Upper lobe of right lung (tissue), 1 donor: ENCODE data around the gene SHB. TPM values are rescaled to one million over a fixed set of nuclear protein-coding genes. Genes with fewer than 3 reads are reported as not detected.
A peak's percentile ranks its signal among the peaks of the same experiment; 100 is the strongest.

Experiments
- ATAC-seq: fragments of 200-7000 bp; cut with Tn5 transposase; one replicate; pipeline ENCODE4 v1.9.1; 2020; ENCODE audit warnings: mild to moderate bottlenecking, moderate library complexity
- DNase-seq: peaks from one replicate; pipeline ENCODE4 v3.0.0-alpha.2; 2020
- H3K27ac ChIP-seq: fragments of 200-600 bp; one replicate; pipeline ENCODE4 v1.8.0; 2022
- H3K27me3 ChIP-seq: fragments of 200-600 bp; one replicate; pipeline ENCODE4 v1.8.0; 2022; ENCODE audit warnings: mild to moderate bottlenecking
- H3K36me3 ChIP-seq: fragments of 200-600 bp; one replicate; pipeline ENCODE4 v1.8.0; 2022
- H3K4me1 ChIP-seq: fragments of 200-600 bp; one replicate; pipeline ENCODE4 v1.8.0; 2022
- H3K4me3 ChIP-seq: fragments of 200-600 bp; one replicate; pipeline ENCODE4 v1.8.0; 2022; ENCODE audit warnings: mild to moderate bottlenecking
- H3K9me3 ChIP-seq: fragments of 200-600 bp; one replicate; pipeline ENCODE4 v1.8.0; 2022
- intact Hi-C: fragments of 100-400 bp; cut with DNase I; formaldehyde crosslinking; loops from one replicate; pipeline ENCODE4 v1.11.0; 2022
- total RNA-seq: library from RNA; stranded (reverse); fragmentation: NEBNext Ultra II Directional; extraction: Animal tissue kit (Norgen Biotek cat#: 25700); gene quantifications from one replicate; pipeline ENCODE4 v1.2.1, GENCODE V29; 2021
- TF ChIP-seq, protein P1 (sequence below): fragments of 200-600 bp; IDR thresholded peaks from one replicate; pipeline ENCODE4 v1.8.0; 2022; ENCODE audit warnings: antibody characterized with exemption
- donor health status: DM: no; HTN: yes; CAD: no; lungs with severe emphysema.

SHB gene
- total RNA-seq, 1 donor from 2014 or later: 33.4 TPM

GRCh38 chr9:38009990-38010389 lies 59.0 kb downstream of the SHB start:
- Histone ChIP-seq H3K27ac (no peak overlapping the region), H3K36me3 (peaks cover 6% of the 10 kb centered on the region), H3K4me3 (no peak overlapping the region), H3K4me1 (peaks cover 47% of the 10 kb centered on the region), H3K9me3 (no peaks in the 10 kb centered on the region), H3K27me3 (no peaks in the 10 kb centered on the region)
- TF ChIP-seq, protein P1, sequence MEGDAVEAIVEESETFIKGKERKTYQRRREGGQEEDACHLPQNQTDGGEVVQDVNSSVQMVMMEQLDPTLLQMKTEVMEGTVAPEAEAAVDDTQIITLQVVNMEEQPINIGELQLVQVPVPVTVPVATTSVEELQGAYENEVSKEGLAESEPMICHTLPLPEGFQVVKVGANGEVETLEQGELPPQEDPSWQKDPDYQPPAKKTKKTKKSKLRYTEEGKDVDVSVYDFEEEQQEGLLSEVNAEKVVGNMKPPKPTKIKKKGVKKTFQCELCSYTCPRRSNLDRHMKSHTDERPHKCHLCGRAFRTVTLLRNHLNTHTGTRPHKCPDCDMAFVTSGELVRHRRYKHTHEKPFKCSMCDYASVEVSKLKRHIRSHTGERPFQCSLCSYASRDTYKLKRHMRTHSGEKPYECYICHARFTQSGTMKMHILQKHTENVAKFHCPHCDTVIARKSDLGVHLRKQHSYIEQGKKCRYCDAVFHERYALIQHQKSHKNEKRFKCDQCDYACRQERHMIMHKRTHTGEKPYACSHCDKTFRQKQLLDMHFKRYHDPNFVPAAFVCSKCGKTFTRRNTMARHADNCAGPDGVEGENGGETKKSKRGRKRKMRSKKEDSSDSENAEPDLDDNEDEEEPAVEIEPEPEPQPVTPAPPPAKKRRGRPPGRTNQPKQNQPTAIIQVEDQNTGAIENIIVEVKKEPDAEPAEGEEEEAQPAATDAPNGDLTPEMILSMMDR: no peak
- intact Hi-C loops: no loop called here
- DNase-seq (no peak), ATAC-seq (no peak)

DNA sequence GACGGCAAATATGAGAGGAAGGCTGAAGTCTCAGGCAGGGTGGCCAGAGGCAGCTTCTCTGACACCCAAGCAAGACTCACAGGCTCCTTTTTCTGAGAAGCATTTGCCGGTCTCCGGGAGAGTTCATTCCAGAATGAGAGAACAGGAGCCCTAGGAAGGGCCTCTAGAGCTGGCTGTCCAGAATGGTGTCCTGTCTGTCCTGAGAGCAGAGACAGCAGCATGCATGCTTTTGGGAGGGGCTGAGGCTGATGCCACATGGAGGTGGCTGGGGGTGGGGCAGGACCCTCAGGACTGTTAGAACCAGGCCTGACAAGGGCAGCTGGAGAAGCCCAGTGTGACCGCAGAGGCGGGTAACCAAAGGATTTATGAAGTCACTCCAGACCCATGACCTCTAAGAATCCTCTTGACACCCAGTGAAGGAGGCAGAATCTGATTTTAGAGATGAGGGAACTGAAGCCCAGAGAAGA lies 60.0 kb downstream of the SHB start:
- ATAC-seq (no peak), DNase-seq (no peak)
- intact Hi-C loops: no loop called here
- Histone ChIP-seq H3K27me3 (no peaks in the 10 kb centered on the region), H3K36me3 (no peaks in the 10 kb centered on the region), H3K27ac (peak overlapping the region; percentile 72), H3K9me3 (no peaks in the 10 kb centered on the region), H3K4me3 (no peak overlapping the region), H3K4me1 (peaks cover 52% of the 10 kb centered on the region)
- TF ChIP-seq, protein P1: no peak

DNA sequence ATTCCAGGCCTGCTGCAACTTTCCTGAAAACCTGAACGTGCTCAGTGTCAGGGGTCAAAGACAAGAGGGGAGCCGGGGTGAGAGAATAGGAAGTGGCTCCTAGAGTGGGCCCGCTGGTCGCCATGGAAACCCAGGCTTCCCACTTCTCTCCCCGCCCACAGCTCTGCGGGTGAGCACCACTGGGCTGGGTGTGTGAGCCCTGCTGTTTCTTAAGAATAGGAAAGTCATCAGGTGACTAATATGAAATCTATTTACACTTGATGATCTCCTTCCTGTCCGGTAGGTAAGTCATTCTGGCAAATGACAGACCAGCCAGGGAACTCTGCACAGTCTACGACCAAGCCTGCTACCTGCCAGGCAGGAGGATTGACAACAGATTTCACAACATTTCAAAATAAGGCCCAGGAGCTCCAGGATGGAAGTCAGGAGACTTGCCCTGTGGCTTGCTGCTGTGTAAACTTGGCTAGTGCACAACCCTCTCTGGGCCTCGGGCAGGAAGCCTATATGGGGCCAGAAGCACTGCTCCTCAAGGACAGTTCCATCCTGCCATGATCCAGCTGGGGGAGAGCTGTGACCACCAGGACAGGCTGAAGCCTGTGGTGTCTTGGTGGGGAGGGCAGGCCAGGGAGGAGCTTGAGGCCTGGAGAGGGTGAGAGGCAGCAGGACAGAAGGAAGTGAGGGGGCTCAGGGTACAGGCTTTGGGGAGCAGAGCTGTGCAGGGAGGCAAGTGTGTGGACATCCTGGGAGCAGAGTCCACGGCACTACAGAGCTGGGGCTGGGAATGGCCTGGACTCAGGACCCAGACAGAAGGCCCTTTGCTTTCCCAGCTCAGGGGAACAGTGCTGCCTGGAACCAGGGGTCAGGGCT lies 60.6 kb downstream of the SHB start:
- Histone ChIP-seq H3K9me3 (no peaks in the 10 kb centered on the region), H3K4me3 (no peak overlapping the region), H3K4me1 (peaks cover 52% of the 10 kb centered on the region), H3K27ac (peak overlapping the region; percentile 72), H3K27me3 (no peaks in the 10 kb centered on the region), H3K36me3 (no peaks in the 10 kb centered on the region)
- ATAC-seq (peak; percentile 86), DNase-seq (peak; percentile 94)
- intact Hi-C loops: no loop called here
- TF ChIP-seq, protein P1: no peak

DNA sequence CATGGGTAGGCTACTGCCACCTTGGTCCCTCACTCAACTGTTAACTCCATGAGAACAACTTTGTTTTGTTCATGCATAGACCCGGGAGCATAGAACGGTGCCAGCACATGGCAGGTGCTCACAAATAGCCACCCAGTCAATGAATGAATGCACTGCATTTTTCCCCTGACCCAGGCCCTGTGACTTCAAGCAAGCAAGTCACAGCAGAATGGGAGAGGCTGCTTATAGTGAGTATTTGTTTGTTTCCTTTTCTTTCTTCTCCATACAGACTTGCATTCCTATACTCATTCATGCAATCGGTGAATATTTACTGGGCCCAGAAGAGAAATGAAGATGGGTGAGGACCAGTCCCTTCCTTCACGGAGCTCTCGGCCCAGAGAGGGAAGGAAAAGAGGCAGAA lies 62.0 kb downstream of the SHB start:
- no peak overlapping the region for H3K4me3 ChIP-seq
- intact Hi-C loops: no loop called here
- H3K9me3 ChIP-seq: no peaks in the 10 kb centered on the region
- TF ChIP-seq, protein P1: no peak
- no peaks in the 10 kb centered on the region for H3K27me3 ChIP-seq
- peaks cover 52% of the 10 kb centered on the region for H3K4me1 ChIP-seq
- ATAC-seq: no peak
- no peak for DNase-seq
- H3K27ac ChIP-seq: peak overlapping the region; percentile 66
- H3K36me3 ChIP-seq: no peaks in the 10 kb centered on the region

DNA sequence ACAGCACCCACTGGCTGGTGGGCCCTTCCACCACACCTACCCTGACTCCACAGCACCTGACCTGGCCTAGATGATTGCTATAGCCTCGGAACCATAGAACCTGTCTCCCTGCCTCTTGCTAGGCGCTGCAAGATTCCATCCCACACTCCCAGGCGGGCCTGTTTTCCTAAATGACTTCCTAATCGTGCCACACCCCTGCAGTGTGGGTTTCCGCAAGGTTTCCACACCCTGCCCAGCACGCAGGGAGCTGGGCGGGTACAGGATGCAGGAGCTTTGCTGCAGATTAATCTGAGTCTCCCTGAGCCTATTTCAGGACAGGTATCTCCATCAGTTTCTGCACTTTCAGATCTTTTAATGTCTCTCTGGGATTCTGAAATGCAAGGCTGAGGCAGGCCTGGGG lies 62.9 kb downstream of the SHB start:
- no peak overlapping the region for H3K4me3 ChIP-seq
- no peaks in the 10 kb centered on the region for H3K9me3 ChIP-seq
- TF ChIP-seq, protein P1: no peak
- DNase-seq (no peak), ATAC-seq (no peak)
- H3K27me3 ChIP-seq: no peaks in the 10 kb centered on the region
- H3K36me3 ChIP-seq: no peaks in the 10 kb centered on the region
- peaks cover 52% of the 10 kb centered on the region for H3K4me1 ChIP-seq
- intact Hi-C loops: no loop called here
- H3K27ac ChIP-seq: no peak overlapping the region
